Stimulated activated CD4-positive, alpha-beta T cell treated with anti-CD3 and anti-CD28 coated beads, Interleukin-2, amount 100 ng/mL, for 24 hours (primary cell): ENCODE results near the gene RBBP8NL.

ENCODE experiments used
- DNase-seq, 2 donors: peaks; one replicate each; pipeline ENCODE4 v3.0.0-alpha.2; 2020

The RBBP8NL gene, protein sequence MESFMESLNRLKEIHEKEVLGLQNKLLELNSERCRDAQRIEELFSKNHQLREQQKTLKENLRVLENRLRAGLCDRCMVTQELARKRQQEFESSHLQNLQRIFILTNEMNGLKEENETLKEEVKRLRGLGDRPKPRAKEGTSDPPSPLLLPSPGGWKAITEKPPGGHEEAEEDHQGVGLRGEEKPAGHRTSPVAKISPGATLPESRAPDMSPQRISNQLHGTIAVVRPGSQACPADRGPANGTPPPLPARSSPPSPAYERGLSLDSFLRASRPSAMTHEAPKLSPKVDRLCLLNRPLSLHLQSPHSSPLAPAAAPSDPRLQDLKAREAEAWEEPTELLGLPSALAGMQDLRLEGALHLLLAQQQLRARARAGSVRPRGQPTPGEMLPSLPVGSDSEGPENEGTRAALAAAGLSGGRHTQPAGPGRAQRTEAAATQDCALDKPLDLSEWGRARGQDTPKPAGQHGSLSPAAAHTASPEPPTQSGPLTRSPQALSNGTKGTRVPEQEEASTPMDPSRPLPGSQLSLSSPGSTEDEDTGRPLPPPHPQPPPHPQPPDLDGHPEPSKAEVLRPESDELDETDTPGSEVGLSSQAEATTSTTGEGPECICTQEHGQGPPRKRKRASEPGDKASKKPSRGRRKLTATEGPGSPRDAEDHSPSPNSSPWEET

DNA sequence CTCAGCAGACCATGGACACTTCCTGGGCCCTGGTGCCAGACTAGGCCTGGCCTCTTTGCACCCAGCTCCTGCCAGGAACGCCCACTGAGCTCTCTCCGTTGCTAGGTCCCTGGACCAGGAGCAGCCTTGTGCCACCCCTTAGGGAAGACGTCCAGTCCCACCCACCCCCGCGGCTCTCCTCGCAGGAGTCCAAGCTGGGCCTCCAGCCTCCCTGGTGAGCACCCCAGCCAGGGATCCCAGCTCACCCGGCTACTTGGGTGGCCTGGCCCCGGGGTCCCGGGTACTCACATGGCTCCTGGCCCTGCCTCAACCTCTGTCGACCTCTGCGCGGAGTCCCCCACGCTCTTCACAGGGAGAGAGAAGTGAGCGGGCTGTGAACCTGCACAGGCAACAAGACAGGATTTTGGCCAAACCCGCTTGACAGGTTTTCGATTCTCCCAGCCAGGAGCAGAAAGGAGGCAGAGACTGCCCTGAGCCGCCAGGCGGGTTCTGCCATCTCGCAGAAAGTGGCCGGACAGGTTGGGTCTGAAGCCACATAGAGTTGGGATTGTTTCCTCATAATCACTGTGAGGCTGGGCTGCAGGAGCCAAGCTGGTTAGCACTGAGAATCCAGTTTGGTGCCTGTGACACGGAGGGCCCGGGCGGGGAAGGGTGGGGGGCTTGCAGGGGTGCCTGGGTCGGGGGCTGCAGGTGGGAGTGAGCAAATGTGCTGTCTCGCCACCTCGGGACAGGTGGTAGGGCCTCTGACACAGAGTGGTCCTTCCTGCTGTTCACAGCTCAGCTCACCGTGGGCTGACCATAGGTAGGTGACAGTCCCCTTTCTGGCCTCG lies at the start of gene RBBP8NL:
Gene RBBP8NL, minus strand, starts transcription at position 368 of the 830 bp plus-strand sequence. CDS start 7,892 bp downstream, outside the sequence.
- DNase-seq, result no peak

DNA sequence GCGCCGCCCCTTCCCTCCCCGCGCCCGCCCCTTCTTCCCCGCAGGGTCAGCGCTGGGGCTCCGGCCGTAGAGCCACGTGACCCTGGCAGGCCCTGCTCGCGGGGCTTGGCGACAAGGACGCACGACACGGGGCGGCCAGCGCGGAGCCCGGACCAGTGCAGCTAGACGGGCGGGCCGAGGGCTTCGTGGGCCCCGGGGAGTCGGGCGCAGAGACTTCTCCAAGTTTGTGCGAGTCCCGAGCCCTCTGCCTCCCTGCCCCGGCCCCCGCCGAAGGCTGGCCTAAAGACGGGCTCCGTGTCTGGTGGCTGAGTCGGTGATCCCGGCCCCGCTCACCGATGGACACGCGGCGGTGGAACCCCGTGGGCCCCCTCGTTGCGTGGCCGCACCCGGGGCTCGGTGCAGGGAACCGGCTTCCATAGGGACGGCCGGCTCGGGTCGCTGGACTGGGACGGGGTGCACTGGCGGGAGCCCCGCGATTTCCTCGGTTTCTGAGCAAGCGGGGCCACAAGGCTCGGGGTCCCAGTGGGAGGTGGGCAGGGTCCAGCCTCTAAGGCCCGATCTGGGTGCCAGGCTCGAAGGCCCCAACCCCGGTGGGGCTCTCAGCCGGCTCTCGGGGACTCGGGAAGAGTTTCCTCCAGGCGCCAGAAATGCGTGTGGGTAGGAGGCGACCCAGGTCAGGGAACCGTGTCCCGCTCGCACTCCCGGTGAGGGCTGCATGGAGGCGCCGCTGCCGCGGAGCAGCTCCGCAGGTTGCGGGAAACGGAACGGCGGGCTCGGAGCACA lies 48.9 kb upstream of the RBBP8NL start:
- no peak for DNase-seq

DNA sequence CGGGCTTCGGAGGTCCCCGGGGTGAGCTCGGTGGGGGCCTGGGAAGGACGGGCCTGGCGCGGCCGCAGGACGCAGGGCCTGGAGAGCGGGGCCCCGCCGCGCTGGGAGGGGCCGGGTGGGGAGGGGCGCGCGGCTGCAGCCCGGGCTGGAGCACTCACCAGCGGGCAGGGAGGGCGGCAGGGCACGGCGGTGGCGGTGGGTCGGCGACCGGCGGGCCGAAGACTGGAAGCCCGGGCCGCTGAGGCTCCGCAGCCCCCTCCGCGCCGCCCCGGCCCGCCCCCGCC lies 48.4 kb upstream of the RBBP8NL start, which contains the start of gene GATA5:
Gene GATA5, minus strand, starts transcription at position 224 of the 284 bp plus-strand sequence. CDS start 474 bp downstream, outside the sequence.
- no peak for DNase-seq

DNA sequence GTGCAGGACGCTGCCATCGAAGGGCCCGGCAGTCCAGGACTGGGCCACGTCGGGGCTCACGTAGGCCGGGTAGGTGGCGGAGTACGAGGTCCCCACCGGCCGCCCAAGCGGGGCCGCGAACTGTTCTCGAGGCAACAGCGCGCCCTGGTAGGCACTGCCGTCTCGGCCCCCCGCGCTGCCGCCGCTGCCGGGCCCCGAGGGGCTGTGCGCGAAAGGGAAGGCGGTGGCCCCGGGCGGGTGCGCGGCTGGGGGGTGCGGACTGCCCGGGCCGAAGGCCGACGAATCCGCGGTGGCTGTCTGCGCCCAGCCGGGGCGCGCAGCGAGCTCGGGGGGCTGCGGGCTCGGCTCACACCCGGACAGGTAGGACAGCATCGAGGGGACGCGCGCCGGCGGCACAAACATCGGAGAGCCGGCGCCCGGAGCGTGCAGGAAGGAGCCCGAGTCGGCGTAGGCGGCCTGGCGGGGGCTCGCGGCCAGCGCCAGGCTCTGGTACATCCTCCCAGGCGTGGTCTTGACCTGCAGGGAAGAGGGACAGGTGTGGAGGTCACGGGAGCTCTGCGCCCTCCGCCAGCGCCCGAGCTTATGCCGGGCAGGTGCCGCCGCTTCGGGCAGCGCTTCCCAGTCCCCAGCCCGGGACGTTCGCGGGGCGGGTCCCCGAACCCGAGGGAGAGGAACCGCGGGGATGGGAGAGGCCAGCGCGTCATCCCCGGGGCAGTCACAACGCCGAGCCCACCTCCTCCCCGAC lies 47.9 kb upstream of the RBBP8NL start:
- no peak for DNase-seq

DNA sequence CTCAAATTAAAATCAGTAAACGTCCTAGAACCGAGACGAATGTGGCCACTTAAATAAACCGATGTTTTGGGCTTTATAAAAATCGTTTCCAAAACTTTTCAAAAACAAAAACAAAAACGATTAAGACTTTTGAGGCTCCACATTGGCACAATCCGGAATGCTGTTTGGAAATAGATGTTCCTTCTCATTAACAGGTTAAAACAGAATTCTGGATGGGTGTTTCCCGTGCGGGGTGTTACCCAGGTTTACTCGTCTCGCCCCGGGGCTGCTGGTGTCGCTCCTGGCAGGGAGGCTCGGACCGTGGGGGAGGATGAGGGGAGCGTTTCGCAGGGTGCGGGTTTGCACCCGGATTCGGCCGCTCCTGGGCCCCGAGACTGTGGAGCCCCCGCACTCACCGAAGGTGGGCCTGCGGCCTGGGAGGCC lies 47.3 kb upstream of the RBBP8NL start:
- no peak for DNase-seq

DNA sequence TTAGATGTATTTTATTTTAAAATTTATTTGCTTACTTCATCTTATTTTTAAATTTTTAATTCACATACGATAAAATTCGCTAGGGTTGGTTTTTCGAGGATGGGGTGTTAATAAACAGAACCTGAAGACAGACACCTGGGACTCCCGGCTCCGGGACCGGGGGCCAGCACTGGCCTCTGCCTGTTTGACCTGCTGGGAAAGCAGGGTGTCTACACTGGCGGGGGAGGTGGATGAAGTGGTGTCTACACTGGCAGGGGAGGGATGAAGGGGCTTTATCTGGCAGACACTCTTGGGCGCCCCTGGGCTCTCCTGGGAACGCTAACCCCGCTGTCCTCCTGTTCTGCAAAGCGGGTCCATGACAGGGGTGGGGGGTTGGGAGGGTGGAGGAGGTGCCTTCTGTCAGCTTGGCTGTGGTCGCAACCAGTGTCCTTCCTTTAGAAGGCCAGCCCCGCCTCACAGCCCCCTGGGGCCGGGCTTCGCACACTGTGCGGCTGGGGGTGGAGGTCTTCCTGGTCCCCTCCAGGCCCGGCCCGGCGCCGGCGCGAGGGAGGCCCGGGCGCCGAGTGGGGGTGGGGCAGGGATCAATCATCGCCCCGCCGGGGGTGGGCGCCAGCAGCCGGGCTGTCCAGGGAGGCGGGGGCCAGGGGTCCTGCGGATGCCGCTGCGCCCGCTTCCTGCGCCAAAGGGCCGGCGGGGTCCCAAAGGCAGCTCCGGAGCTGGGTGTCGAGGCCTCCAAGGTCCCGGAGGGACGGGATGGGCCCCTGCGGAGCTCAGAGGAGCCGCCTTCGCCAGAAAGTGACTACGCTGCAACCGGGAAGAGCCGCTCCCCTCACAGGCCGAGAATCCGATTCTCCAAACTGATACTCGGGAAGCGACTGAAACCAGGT lies 46.6 kb upstream of the RBBP8NL start:
- DNase-seq, result no peak

DNA sequence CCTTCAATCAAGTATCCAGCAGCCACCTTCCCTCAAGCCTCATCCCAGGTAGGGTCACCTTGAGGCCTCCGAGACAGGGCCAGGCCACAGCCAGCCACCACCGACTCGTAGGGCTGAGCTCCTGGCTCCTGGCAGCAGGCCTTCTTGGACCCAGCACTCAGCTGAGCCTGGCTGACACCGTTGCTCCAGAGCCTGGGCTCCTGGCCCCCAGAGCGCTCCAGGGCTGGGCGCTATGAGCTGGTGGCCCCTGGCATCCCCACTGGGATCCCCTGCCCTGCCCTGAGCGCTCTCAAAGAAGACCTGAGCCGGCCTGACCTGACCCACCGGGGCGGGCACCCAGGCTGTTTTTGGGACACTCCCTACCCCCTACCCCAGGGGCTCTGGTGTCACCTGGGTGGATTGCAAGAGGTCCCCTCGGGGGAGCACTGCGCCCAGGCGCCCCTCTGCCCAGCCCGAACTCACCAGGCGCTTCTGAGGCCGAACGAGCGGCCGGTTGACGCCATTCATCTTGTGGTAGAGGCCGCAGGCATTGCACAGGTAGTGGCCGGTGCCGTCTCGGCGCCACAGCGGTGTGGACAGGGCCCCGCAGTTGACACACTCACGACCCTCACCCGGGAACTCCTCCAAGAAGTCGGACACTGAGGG lies 45.7 kb upstream of the RBBP8NL start:
- DNase-seq, result no peak

DNA sequence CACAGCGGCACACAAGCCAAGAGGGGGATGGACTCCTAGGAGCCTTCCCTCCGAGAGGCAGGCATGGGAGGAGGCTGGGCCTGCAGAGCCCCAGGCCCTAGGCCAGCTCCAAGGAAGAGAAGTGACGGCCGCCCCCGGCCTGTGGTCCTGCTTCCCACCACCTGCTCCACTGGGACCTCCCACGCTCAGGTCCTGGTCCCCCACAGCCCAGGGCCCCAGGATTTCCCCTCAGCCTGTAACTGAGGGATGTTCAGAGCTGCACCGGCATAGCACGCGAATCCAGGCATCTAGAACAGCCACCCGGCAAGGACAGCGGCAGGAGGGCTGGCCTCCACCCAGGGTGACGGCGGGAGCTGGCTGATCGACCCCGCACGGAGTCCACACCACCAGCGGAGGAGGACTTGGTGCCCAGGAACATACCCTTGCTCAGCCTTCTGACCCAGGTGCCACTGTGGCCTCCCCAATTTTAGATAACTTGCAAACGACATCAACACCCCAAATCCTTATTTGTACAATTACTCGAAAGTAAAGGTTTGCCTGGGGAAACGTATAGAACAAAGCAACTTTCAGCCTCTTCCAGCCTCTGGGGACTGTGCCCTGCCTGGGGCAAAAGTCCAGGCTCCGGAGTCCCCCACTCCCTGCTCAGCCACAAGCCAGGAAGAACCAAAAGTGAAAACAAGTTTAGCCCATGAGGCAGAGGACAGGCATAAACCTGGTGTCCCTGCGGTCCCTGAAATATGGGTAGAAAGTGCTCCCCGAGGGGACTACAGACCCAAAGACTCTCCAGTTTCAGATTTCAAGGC lies 45.0 kb upstream of the RBBP8NL start:
- DNase-seq, result no peak

DNA sequence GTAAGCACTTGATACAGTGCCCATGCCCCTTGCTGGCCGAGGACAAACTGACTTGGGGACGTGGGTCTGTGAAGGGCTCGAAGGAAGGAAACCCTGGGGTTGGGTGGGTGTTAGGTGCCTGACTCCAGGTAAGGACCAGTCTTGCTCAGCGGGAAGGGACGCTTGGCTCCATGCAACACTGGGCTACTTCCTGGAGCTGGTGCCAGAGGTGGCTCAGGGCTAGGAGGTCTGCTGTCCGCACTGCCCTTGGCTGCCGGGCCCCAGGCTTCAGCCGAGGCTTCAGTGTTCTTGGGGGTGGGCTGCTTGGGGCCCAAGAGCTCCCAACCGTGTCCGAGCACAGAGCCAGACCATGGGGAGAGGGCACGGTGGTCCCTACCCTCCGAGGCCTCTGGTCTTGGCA lies 43.1 kb upstream of the RBBP8NL start:
- no peak for DNase-seq

DNA sequence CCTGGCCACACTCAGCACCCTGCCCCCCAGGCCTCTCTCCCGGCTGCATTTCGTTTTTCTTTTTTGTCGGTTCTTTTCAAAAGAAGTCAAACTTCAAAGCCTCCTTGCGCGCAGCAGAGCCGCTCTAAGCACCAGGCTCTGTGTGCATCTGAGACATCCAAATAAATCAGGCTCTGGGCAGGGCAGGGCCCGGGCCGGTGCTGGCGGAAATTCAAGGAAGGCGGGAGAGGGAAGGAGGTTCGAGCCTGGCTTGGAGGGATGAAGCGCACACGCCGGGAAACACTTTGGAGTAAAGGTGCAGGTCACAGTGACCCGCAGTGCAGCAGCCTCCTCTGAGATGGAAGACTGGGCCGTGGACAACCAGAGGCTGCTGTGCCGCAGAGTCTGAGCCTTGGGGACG lies 42.7 kb upstream of the RBBP8NL start:
- no peak for DNase-seq

DNA sequence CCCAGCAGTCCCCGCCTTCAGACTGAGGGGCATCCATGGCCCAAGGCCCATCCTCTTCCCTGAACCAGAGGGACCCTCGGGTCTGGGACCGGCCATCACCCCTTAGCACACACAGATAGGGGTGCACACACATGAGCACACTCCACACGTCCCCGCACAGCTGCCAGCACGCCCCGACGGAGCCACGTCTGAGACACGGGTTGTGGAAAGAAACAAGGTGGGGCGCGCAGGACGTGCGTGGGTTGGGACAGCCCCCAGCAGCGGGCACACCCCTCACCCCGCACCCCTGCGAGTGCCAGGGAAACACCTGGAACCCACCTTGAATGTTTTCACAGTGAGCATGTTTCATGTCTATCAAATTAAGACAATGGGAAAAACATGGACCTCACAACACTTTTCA lies 42.0 kb upstream of the RBBP8NL start:
- no peak for DNase-seq

DNA sequence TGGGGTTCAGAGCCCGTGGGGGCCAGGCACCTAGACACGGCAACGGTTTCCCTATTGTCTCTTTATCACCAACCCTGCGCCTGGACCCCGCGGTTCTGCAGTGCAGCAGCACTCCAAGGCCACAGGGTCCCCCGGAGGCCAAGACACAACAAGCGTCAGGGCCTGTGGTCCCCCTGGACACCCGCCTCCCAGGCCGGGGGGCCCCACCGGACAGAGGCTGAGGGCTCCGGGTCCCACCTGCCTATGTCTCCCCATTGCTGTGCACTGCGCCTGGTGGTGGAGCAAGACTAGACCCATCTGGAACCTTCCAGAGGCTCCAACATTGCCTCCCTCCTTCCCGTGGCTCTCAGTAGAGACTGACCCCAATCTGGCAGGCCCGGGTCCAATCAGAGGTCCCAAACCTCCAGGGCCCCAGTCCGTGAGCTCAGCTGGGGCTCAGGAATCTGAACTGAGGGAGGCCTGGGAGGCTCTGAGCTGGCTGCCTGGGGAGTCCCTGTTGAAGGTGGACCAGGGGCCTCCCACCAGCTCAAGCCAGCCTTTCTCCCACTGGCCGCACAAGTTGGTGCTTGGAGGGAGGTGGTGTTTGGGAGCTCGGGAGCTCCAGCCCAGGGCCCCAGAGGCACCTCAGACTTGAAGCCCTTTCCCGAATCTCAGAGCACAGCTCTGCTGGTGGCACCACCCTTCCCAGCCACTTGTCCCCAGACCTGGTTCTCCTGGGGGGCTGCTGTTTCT lies 39.6 kb upstream of the RBBP8NL start:
- no peak for DNase-seq

DNA sequence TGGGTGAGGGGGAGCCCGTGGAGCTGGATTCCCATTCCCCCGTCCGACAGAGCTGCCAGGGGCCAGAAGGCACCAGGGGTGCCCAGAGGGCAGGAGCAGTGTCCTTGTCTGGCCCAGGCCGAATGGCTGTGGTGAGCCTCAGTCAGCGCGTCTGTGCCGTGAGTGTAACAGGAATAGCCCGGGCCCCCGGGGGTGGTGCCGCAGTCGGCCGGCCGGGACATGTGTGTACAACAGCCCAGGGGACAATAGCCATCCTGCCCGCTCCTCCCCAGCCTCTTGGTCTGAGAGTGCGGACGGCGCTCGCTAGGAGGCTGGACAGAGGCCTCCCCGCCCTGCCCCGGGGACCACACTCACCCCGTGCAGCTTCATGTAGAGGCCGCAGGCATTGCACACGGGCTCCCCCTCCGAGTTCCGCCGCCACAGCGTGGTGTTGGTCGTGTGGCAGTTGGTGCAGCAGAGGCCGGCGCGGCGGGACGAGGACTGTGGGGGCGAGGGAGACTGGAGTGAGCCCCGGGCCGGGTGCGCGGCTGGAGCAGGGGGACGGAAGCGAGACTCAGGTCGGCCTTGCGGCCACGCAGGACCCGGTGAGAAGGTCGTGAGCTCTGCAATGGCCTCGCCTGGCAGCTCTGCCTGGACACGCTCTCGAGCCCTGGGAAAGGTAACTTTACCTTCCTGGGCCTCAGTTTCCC lies 38.9 kb upstream of the RBBP8NL start:
- no peak for DNase-seq

DNA sequence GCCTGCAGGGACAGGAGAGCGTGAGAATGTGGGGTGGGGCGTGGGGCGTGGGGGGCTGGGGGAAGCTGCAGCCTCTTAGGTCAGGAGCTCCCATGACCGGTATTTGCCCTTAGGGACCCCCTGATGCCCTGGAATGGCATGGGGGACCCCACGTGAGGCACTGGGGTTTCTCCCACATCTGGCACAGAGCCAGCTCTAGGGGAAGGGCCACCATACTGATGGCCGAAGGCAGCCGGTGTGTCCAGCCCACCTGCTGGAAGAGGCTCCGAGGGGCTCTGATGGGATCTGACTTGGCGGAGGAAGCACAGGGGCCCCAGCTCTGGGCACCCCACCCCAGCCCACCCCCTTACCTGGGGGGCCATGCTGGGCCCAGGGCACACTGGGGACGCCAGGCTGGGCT lies 37.7 kb upstream of the RBBP8NL start:
- no peak for DNase-seq

DNA sequence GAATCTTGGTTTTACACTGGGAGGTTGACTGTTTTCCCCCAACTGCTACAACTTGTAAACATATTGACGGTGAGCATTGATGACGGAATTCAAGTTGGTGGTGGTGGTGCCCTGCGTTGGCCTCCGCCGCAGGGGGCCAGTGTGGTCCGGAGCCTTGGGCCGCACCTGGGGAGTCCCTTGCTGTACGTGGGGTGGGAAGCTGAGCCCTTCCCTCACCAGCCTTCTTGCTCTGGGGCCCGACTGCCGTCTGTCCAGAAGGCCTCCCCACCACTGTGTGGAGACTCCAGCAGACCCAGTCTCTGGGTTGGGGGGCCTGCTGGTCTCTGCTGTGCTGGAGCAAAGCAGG lies 37.1 kb upstream of the RBBP8NL start:
- DNase-seq, result no peak

DNA sequence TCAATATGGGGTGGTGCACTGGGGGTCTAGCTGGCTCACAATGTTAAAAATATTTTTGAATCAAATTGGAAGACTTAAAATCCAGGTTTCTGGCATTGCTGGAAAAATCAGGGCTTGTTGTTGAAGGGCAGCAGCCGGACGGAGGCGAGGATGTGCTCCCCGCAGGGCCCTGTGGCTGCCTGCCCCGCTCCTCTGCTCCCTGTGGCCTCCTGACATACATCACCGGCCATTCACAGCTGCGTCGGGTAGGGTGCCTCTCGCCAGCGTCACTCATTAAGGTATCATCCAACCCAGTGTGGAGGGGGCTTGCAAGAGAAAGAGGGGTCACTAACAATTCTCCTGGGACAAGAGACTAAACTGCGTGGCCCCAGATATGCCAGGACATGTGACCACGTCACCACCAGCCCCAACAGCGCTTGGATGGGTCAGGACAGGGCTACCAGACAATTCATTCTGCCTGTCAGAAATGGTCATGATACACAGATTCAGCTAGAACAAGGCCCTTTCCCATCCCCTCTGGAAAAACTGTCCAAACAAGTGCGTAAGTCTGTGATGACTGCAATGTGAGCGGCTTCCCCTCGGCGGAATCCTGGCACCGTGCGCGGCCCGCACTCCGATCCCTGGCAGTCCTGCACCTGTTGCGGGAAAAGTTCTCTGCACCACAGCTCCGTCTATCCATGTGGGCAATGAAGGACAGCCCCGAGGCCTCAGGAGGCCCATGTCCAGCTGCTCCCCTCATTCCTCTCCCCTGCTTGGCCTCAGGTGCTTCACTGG lies 36.5 kb upstream of the RBBP8NL start:
- DNase-seq, result no peak

DNA sequence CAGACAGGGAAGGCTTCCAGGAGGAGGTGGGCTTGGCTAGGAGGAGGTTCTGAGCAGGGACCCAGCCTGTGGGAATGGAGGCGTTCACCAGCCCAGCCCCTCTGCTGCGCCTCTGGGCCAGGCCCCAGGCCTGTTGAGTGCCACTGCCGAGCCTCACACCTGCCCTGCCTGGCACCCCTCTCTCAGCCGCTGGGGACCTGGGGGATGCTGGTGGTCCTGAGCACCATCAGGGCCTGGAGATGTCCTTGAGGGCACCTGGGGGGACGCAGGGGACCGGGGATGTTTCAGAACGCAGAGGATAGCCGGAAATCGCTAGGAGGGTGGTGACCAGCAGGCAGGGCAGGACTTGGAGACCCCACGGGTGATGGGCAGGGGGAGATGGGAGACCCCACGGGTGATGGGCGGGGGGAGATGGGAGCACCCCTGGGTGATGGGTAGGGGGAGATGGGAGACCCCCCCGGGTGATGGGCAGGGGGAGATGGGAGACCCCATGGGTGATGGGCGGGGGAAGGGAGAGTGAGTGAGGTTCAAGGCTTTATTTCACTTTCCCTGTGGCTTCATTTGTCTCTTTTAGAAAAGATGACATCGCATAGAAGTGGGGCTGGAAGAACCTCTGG lies 35.7 kb upstream of the RBBP8NL start:
- DNase-seq, result no peak
